Fibroblast of pulmonary artery (primary cell): Measurements from ENCODE around the gene STK11IP.

Experiments
- DNase-seq: peaks from one replicate; pipeline ENCODE4 v3.0.0-alpha.2; 2010; ENCODE audit warnings: low read depth
- H3K4me3 ChIP-seq: replicated peaks from 2 replicates; pipeline ENCODE4 v1.5.1; 2011; ENCODE audit warnings: low read depth, mild to moderate bottlenecking, control low read depth, low read length, moderate library complexity
- TF ChIP-seq, protein P1 (sequence below): IDR thresholded peaks from 2 replicates; pipeline ENCODE4 v1.5.1; 2011; ENCODE audit warnings: mild to moderate bottlenecking, control low read depth, low read length, inconsistent platforms; ENCODE audit errors: missing control alignments

Gene STK11IP

DNA sequence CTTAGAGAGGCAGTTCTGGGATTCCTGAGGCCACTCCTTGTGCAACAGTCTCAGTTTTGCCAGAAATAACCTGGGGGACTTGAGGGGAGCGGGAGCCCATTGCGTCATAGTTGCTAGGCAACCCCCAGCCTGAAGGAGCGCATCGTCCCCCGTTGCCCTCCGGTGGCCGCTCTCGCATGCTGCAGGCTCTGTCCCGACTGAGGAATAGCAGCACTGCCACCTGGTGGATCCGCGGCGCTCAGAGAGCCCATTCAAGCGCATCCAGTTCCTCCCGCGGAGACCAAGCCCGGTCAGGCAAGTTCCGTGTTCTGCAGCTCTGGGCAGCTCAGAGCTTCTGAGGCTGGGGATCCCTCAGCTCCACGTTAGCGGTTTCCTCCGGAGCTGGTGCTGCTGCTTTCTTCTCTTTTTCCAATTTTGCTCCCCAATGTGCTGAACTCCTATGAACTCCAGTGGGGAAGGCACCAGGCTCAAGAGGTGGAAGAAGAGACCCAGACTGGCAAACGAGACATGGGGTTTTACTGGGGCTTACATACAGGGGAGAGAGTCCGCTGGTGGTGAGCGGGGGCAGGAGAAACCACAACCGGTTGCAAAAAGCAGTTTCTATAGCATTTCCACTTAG, 44.9 kb downstream of the STK11IP start:
- TF ChIP-seq, protein P1, sequence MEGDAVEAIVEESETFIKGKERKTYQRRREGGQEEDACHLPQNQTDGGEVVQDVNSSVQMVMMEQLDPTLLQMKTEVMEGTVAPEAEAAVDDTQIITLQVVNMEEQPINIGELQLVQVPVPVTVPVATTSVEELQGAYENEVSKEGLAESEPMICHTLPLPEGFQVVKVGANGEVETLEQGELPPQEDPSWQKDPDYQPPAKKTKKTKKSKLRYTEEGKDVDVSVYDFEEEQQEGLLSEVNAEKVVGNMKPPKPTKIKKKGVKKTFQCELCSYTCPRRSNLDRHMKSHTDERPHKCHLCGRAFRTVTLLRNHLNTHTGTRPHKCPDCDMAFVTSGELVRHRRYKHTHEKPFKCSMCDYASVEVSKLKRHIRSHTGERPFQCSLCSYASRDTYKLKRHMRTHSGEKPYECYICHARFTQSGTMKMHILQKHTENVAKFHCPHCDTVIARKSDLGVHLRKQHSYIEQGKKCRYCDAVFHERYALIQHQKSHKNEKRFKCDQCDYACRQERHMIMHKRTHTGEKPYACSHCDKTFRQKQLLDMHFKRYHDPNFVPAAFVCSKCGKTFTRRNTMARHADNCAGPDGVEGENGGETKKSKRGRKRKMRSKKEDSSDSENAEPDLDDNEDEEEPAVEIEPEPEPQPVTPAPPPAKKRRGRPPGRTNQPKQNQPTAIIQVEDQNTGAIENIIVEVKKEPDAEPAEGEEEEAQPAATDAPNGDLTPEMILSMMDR = peak; percentile 99
- DNase-seq = peak; percentile 98
- H3K4me3 ChIP-seq = no peak overlapping the region

DNA sequence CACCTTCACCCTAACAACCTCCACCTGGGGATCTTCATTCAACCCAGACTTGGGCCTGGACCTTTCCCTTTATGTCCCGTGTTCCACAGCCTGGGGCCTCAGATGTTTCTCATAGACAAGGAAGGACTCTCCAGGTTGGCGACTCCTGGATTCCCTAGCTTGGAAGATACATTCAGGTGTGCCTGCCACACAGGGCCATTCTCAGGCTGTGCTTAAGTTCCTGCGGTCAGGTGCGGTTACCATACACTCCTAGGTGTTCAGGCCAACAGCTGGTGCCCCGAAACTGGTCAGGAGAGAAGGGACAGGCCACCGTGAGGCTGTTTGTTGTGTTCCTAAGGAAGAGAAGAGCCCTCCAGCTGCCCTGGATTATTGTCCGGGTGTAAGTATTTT, 45.4 kb downstream of the STK11IP start:
- no peak for DNase-seq
- no peak overlapping the region for H3K4me3 ChIP-seq

DNA sequence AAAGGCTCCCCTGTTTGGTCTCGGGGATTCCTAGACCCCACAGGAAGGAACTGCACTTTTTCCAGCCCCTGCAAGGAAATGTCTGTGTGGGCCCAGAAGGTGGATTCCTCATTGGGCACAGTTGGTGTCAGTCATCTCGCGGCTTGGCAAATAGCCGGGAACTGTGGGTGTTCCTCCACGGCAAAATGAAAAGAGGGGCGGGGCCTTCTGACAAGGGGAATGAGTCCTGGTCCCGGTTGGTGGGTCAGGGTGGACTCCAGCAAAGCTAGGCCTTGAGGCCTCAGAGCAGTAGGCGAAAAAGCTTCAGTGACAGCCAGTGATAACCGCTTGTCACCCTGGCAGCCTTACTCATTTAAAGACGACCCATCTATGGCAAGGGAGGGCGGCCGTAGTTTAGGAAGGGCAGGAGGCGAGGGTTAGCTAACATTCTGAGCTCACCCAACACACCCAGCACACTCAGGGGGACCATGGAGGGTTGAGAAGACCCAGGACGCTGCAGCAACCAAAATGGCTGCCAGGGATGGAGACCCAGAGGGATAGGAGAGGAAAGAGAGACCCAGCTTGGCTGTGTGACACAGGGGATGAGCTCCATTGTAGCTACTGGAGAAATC, 46.2 kb downstream of the STK11IP start:
- no peak for DNase-seq
- TF ChIP-seq, protein P1 = no peak
- no peak overlapping the region for H3K4me3 ChIP-seq

More for the DNA sequence above, 45.4 kb downstream of the STK11IP start:
- TF ChIP-seq, protein P1 = no peak

DNA sequence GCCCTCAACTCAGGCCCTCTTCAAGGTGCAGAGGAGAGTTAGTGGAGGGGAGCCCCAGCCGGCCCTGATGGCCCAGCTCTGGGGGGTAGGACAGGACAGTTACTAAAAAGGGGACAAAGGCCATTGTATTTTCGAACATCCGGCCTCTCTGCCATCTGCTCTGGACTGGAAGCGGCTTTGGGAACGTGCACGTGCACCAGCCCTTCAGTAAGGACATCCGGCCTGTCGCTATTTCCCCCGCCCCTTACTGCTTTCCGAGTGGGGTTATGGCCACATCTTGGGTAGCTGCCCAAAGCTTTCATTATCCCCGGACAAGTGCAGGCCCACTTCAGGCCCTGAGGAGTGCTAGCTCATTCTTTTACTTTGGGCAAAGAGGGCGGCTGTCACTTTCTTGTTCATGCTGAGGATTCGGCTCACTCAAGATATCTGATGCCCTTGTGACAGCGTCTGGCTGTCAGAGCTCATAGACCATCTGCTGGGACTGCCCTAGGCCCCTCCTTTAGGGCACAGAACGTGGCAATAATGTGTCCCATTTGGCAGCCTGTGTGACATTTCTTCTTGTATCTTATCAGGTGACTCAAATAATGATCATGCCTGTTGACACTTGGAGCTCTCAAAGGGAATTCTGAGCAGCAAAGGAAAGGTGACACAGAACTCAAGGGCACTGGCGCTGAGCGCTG, 47.3 kb downstream of the STK11IP start:
- no peak for DNase-seq
- TF ChIP-seq, protein P1 = no peak
- no peak overlapping the region for H3K4me3 ChIP-seq

DNA sequence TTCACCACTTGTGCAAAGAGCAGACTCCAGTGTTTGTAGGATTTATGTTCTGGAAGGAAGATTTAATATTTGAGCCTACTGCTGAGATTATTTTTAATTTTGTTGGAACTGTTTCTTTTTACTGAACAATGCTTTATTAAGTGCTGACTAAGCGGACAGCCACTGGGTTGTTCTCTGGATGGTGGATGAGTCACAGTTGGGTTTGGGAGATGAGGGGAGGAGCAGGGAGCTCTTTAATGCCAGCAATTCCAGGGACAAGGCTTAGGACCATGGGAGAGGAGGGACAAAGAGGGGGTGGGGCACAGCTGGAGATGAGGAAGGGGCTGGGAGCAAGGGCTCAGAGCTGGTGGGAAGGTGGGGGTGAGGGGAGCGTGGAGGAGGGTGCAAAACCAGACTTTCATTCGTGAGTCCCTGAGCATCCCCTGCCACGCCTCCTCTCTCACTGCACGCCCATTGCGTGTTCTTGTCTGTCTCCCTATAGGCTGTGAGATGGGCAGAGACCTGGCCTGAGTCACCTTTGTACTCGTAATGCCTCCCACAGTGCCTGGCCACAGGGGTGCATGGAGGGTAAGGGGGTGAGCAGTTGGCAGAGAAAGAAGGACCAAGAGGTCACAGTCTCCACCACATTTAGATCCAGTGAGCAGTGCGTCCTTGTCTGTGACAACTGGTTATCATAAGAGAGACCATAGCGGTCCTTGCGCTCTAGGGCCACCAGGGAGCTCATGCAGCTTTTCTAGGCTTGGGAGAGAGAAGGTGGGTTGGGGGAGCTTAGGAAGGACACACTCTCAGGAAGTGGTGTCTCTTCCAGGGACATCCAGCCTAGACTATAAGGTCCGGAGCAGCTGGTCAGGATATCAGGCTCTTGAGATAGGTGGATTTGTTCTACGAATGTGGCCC, 48.2 kb downstream of the STK11IP start:
- no peak overlapping the region for H3K4me3 ChIP-seq
- DNase-seq = peak; percentile 79
- TF ChIP-seq, protein P1 = no peak

DNA sequence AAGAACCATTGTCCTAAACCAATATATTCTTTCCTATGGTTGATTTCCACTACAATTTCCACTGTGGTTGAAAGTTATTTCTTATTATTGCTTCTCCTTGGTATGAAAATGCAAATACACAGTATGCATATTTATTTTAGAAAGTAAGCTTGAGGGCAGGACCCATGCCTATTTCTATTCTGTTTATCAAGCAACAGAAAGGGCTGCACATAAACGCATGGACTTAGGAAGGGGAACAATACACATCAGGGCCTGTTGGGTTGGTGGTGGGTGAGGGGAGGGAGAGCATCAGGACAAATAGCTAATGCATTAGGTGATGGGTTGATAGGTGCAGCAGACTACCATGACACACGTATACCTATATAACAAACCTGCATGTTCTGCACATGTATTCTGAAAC, 50.5 kb downstream of the STK11IP start:
- no peak for DNase-seq
- H3K4me3 ChIP-seq = no peak overlapping the region
- TF ChIP-seq, protein P1 = no peak
